ENCODE measurements around the gene AXDND1.
A peak's percentile ranks its signal among the peaks of the same experiment; 100 is the strongest.
"Not testable (repeated sequence)": the region's sequence is repeated elsewhere in the genome, so short reads cannot be mapped to it uniquely, and the experiment has no call there.

The AXDND1 gene

GRCh38 chr1:179372160-179372559, 6.4 kb downstream of the AXDND1 start:
- DNase-seq = no peak

DNA sequence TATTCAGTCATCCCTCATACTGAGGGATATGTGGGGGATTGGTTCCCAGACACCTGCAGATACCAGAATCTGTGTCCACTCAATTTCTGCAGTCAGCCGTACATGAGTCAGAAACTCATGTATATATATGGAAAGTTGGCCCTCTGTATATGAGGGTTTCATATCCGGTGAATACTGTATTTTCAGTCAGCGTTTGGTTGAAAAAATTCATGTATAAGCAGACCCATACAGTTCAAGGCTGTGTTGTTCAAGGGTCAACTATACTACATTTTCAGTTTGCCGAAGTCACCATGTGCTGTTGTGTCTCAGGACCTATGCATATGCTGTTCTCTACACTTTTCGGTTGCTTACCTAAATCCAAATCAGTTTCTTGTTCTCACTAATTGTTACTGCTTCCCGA, 10.5 kb downstream of the AXDND1 start:
- no peak for DNase-seq

DNA sequence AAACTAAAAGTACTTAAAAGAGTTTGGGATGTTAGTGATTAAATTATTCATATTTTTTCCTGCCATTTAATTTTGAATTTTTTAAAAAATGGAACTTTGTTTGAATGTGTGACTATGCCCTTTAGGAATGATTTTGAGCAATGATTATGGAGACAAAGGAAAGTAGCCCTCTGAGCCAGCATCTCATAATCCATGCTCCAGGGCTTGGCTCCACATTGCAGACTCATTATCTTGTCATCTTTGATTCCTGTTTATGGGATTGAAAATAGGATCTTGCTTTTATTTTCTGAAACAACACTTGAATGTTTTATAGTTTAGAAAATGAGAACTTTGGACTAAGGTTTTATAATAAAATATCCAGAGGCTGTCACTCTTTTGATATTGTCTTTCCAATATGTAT, 14.5 kb downstream of the AXDND1 start:
- DNase-seq = no peak

- DNase-seq = no peak
These were observed 18.3 kb downstream of the AXDND1 start for GRCh38 chr1:179384027-179384426.

- no peak for DNase-seq
These were observed 19.7 kb downstream of the AXDND1 start for GRCh38 chr1:179385510-179385909.

- no peak for DNase-seq
These were observed 27.9 kb downstream of the AXDND1 start for GRCh38 chr1:179393721-179394120.

- DNase-seq = not testable (repeated sequence)
These were observed 33.6 kb downstream of the AXDND1 start for GRCh38 chr1:179399399-179399798.

- DNase-seq = not testable (repeated sequence)
These were observed 52.0 kb downstream of the AXDND1 start for GRCh38 chr1:179417760-179418159.

- DNase-seq = not testable (repeated sequence)
These were observed 52.9 kb downstream of the AXDND1 start for GRCh38 chr1:179418706-179419105.

GRCh38 chr1:179424610-179425009, 58.8 kb downstream of the AXDND1 start:
- no peak for DNase-seq

DNA sequence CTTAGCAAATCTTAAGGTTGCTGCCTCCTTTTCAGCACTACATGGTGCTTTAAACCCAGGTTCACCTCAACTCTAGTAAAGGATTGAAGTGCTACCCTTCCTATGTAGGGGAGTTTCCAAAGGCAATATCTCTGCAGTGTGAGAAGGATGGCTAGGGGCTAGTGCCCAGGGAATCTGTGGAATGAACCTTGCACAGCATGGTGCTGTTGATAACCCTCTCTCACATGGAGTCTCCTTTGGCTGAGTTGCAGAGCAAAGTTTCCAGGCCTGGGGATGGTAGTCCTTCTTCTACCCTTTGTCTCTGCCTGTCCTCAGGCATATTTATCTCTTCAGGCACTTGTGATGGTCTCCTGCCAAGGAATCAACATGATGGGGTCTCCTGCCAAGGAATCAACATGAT, 59.4 kb downstream of the AXDND1 start:
- DNase-seq = no peak

GRCh38 chr1:179437171-179437570, 71.4 kb downstream of the AXDND1 start:
- DNase-seq = no peak

DNA sequence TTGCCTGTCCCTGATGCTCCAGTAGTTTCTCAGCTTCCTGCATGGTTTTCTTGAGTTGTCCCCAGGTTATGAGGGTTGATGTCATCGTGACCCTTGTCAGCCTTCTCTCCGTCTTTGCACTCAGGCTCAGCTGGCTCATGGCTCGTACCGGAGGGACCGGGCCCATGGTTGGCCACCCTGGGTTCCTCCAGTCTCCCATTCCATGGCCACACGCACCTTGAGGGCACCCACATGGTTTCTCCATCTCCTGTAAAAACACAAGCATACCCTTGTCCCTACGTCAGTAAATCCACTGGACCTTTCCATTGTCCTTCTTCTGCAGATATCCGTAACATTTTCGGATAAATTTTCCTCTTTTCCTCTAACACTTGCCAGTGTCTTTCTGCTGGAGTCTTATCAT, 73.9 kb downstream of the AXDND1 start:
- not testable (repeated sequence) for DNase-seq

DNA sequence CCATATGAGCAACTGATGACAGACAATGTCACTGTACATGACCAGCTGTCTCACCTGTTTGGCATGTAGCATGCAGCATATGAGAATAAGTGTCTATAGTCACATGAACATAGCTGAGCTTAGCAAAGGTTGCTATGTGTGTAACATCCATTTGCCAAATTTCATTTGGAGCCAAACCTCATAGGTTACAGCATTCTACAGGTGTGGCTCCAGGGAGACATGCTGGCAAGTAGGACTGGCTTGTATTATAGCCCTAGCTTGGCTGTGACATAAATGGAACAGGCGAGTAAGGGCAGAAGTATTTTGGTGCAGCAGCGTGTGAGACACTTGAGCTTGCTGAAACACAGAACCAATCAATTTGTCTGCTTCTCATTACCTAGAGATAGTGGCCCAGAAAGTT, 74.5 kb downstream of the AXDND1 start:
- DNase-seq = not testable (repeated sequence)

GRCh38 chr1:179440971-179441370, 75.2 kb downstream of the AXDND1 start:
- DNase-seq = no peak

DNA sequence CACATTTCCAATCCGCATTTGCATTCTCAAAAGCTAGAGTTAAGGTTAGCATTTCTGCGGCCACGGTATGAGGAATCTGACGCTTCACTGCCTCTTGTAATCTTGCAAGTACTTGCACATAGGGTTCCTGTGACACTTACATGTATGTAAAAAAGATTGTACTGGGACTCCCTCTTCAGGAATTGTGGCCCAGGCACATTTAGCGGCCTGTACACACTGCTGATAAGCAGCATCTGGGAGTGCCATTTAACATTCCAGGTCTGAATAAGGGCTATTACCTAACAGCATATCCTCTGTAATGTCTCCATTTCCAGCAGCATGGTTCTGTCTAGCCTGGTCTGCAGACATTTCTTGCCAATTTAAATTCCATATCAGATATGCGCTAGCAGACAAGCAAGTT, 75.7 kb downstream of the AXDND1 start:
- DNase-seq = no peak

GRCh38 chr1:179442846-179443245, 77.1 kb downstream of the AXDND1 start:
- not testable (repeated sequence) for DNase-seq

DNA sequence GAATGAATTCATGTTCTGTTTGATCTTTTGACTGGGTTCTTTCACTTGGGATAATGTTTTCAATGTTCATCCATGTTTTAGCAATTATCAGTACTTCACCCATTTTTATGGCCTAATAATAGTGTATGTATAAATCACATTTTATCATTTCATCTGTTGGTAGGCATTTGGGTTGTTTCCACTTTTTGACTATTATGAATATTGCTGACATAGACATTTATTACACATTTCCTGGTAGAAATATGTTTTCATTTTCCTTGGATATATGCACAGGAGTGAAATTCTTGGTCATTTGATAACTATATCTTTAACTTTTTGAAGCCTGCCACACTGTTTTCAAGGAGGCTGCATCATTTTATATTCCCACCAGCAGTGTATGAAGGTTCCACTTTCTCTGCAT, 79.8 kb downstream of the AXDND1 start:
- no peak for DNase-seq

DNA sequence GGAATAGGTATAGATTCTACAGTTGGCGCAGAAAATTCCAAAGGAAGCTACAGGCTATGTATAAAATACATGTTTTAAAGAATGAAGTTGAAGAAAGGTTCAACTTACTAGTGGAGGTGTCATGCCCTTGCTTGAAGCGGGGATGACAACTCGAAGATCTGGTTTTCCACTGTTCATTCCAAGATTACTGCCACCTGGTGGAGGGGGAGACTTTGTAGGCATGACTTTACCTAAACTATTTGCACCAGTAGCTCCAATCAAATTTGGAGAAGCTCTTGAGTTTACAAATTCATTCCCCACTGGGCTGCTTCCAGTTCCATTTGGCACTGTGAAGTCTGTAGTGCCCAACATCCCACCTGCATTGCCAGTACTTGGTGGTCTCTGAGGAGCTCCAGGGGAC, 81.7 kb downstream of the AXDND1 start:
- peak in 1 of 2 donors; percentile 2 for DNase-seq

GRCh38 chr1:179448437-179449149, 82.8 kb downstream of the AXDND1 start:
- no peak for DNase-seq

DNA sequence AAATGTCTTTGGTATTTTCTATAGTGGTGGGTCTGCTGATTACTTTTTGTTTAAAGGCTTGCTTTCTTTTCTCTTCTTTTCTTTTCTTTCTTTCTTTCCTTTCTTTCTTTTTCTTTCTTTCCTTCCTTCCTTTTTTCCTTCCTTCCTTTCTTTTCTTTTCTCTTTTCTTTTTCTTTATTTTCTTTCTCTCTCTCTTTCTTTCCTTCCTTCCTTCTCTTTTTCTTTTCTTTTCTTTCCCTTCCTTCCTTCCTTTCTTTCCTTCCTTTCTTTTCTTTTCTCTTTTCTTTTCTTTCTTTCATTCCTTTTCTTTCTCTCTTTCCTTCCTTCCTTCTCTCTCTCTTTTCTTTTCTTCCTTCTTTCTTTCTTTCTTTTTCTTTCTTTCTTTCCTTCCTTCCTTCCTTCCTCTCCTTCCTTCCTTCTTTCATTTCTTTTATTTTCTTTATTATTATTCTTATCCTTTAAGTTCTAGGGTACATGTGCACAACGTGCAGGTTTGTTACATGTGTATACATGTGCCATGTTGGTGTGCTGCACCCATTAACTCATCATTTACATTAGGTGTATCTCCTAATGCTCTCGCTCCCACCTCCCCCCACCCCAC, 93.9 kb downstream of the AXDND1 start:
- not testable (repeated sequence) for DNase-seq

DNA sequence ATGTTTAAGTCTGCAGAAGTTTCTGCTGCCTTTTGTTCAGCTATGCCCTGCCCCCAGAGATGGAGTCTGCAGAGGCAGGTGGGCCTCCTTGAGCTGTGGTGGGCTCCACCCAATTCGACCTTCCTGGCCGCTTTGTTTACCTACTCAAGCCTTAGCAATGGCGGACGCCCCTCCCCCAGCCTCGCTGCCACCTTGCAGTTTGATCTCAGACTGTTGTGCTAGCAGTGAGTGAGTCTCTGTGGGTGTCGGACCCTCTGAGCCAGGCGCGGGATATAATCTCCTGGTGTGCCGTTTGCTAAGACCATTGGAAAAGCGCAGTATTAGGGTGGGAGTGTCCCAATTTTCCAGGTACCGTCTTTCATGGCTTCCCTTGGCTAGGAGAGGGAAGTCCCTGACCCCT, 99.9 kb downstream of the AXDND1 start:
- not testable (repeated sequence) for DNase-seq

- DNase-seq = no peak
These were observed 108.9 kb downstream of the AXDND1 start for GRCh38 chr1:179474713-179475112.

DNA sequence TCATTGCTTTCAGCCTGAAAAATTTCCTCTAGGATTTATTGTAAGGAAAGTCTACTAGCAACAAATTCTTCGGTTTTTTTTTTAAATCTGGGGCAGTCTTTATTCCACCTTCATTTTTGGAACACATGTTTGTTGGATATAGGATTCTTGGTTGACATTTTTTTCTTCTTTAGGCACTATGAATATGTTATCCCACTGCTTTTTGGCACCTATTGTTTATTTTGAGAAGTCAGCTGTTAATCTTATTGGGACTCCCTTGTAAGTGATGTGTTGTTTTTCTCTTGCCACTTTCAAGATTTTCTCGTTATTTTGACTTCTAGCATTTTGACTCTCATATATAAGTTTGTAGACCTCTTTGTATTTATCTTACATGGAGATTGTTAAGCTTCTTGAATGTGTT, 110.7 kb downstream of the AXDND1 start:
- no peak for DNase-seq

DNA sequence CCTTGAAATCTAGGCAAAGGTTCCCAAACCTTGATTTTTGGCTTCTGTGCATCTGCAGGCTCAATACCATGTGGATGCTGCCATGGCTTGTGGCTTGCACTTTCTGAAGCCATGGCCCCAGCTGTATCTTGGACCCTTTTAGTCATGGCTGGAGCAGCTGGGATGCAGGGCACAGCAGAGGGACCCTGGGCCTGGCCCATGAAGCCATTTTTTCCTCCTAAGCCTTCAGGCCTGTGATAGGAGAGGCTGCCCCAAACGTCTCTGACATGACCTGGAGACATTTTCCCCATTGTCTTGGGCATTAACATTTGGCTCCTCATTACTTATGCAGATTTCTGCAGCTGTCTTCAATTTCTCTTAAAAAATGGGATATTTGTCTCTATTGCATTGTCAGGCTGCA, 112.6 kb downstream of the AXDND1 start:
- DNase-seq = no peak
